Panc1 (cell line): ENCODE measurements around the gene RNF144A. TPM values are rescaled to one million over a fixed set of nuclear protein-coding genes. Genes with fewer than 3 reads are reported as not detected.

Experiments
- ATAC-seq: fragments of 200-7000 bp; cut with Tn5 transposase; 2 replicates; pipeline ENCODE4 v1.9.1; 2020; ENCODE audit warnings: mild to moderate bottlenecking, moderate library complexity
- BruUV-seq: library from RNA; stranded (reverse); fragments of 400-500 nt; replicated peaks from 2 replicates; lab custom pipeline; 2021; lab: Mats Ljungman, UMichigan
- CTCF ChIA-PET: fragments of 300-600 bp; sonication (Branson Sonifier 250); formaldehyde crosslinking; loops from one replicate; lab custom pipeline; 2022; ENCODE audit warnings: antibody characterized with exemption; lab: Charles Lee
- POLR2A ChIA-PET: fragments of 300-600 bp; sonication (Branson Sonifier 250); formaldehyde crosslinking; loops from one replicate; lab custom pipeline; 2022; ENCODE audit warnings: antibody characterized with exemption; lab: Charles Lee
- DNase-seq: peaks from one replicate; pipeline ENCODE4 v3.0.0-alpha.2; 2010; ENCODE audit warnings: low read depth, low spot score
- H3K27ac ChIP-seq: 2 replicates; pipeline ENCODE4 v1.5.1; 2011; ENCODE audit warnings: mild to moderate bottlenecking, low read length, inconsistent platforms
- H3K27me3 ChIP-seq: fragments of 200-500 bp; sonication (Bioruptor generic); 2 replicates; pipeline ENCODE4 v1.6.0; 2014; ENCODE audit warnings: low read length, inconsistent platforms; ENCODE audit not compliant: control insufficient read depth, insufficient read depth
- H3K36me3 ChIP-seq: fragments of 200-500 bp; sonication (Bioruptor generic); 2 replicates; pipeline ENCODE4 v1.5.1; 2014; ENCODE audit warnings: inconsistent platforms, mild to moderate bottlenecking, low read length, moderate library complexity; ENCODE audit not compliant: control insufficient read depth, insufficient read depth
- H3K4me1 ChIP-seq: 2 replicates; pipeline ENCODE4 v1.5.1; 2011; ENCODE audit warnings: inconsistent platforms, mild to moderate bottlenecking, low read length, moderate library complexity; ENCODE audit not compliant: control insufficient read depth, insufficient read depth
- H3K4me3 ChIP-seq, 2 experiments: 2 replicates each; pipeline ENCODE4 v1.5.1; 2011 to 2012; ENCODE audit warnings: low read depth in 2 of 2, low read length in 2 of 2, mild to moderate bottlenecking in 2 of 2, inconsistent platforms in 1 of 2, moderate library complexity in 1 of 2
- H3K9me3 ChIP-seq: fragments of 200-500 bp; sonication (Bioruptor generic); 2 replicates; pipeline ENCODE4 v1.5.1; 2014; ENCODE audit warnings: low read depth, mild to moderate bottlenecking, inconsistent platforms, low read length, moderate library complexity; ENCODE audit not compliant: control insufficient read depth, insufficient read depth
- POLR2AphosphoS5 ChIP-seq: IDR thresholded peaks from 2 replicates; pipeline ENCODE4 v1.6.1; 2012; ENCODE audit warnings: mild to moderate bottlenecking, low read depth, low read length, moderate library complexity
- SIN3A ChIP-seq: IDR thresholded peaks from 2 replicates; pipeline ENCODE4 v1.6.1; 2012; ENCODE audit warnings: low read depth, mild to moderate bottlenecking, low read length, moderate library complexity, borderline replicate concordance; ENCODE audit not compliant: insufficient read depth
- TCF7L2 ChIP-seq: IDR thresholded peaks from 2 replicates; pipeline ENCODE4 v1.6.1; 2011; ENCODE audit warnings: mild to moderate bottlenecking, low read depth, low read length, inconsistent platforms
- in situ Hi-C: cut with HindIII; loops from 2 replicates; pipeline ENCODE4 v1.10.0; 2016; ENCODE audit warnings: low sequenced_read_pairs, low pct_unique_long_range_greater_than_20kb
- intact Hi-C: fragments of 100-400 bp; cut with micrococcal nuclease; formaldehyde crosslinking; loops from one replicate; pipeline ENCODE4 v1.10.0; 2022; ENCODE audit not compliant: unreplicated experiment
- total RNA-seq: library from RNA; stranded (reverse); gene quantifications from one replicate; pipeline ENCODE4 v1.2.1, GENCODE V29; 2021; ENCODE audit not compliant: unreplicated experiment
- TF ChIP-seq, protein P1 (sequence below): fragments of 450-650 bp; IDR thresholded peaks from 2 replicates; pipeline ENCODE4 v1.5.1; 2017; ENCODE audit warnings: mild to moderate bottlenecking
- TF ChIP-seq, protein P2 (sequence below), 2 experiments: IDR thresholded peaks; 2 replicates each; pipeline ENCODE4 v1.6.1; 2011 to 2012; ENCODE audit warnings: low read depth in 2 of 2, control low read depth in 1 of 2, low read length in 1 of 2, mild to moderate bottlenecking in 1 of 2, moderate library complexity in 1 of 2; ENCODE audit not compliant: insufficient read depth in 1 of 2

Gene RNF144A
- total RNA-seq, 1 experiment from 2014 or later: 5.4 TPM

DNA sequence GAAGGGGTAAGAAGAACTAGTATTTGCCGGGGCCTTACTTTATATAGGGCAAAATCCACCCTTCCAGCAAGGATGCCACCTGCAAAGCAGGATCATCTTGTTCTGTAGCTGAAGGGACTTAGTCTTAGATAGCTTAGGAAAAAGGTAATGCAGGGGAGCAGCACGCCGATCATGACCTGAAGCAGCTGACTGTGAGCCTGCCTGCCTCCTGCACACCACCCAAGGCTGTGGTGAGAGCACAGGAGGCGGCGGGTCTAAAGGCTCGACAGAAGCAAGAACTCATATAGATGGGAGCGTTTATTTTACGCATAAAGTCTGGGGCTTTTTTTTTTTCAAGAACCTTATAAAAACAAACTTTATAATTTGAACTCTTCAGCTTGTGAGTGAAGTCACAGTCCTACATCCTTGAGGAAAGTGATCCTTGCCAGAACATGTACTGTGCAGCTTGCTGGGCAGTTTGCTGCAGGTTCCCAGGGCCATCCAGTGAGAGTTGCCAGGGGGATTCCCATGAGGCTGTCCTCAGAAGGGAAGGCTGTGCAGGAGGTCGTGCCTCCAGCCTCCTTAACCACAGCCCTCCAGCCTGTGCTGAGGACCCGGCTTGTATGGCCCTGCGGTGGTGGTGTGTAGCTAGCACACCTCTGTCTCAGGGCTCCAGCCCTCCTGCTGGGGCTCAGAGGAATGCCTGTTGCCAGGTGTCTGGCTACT, 92.1 kb downstream of the RNF144A start:
- DNase-seq (no peak), ATAC-seq (no peak)
- POLR2A ChIA-PET: no interaction called here
- Histone ChIP-seq H3K9me3 (no peaks in the 10 kb centered on the region), H3K36me3 (no peaks in the 10 kb centered on the region), H3K27me3 (no peaks in the 10 kb centered on the region), H3K27ac (no peak overlapping the region), H3K4me1 (no peaks in the 10 kb centered on the region), H3K4me3 (no peak overlapping the region)
- no TSS peak for BruUV-seq
- in situ Hi-C loops (no loop called here), intact Hi-C loops (no loop called here)
- no peak for TF ChIP-seq TCF7L2
- no peak for TF ChIP-seq POLR2AphosphoS5
- TF ChIP-seq, protein P1, sequence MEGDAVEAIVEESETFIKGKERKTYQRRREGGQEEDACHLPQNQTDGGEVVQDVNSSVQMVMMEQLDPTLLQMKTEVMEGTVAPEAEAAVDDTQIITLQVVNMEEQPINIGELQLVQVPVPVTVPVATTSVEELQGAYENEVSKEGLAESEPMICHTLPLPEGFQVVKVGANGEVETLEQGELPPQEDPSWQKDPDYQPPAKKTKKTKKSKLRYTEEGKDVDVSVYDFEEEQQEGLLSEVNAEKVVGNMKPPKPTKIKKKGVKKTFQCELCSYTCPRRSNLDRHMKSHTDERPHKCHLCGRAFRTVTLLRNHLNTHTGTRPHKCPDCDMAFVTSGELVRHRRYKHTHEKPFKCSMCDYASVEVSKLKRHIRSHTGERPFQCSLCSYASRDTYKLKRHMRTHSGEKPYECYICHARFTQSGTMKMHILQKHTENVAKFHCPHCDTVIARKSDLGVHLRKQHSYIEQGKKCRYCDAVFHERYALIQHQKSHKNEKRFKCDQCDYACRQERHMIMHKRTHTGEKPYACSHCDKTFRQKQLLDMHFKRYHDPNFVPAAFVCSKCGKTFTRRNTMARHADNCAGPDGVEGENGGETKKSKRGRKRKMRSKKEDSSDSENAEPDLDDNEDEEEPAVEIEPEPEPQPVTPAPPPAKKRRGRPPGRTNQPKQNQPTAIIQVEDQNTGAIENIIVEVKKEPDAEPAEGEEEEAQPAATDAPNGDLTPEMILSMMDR: no peak
- TF ChIP-seq, protein P2, sequence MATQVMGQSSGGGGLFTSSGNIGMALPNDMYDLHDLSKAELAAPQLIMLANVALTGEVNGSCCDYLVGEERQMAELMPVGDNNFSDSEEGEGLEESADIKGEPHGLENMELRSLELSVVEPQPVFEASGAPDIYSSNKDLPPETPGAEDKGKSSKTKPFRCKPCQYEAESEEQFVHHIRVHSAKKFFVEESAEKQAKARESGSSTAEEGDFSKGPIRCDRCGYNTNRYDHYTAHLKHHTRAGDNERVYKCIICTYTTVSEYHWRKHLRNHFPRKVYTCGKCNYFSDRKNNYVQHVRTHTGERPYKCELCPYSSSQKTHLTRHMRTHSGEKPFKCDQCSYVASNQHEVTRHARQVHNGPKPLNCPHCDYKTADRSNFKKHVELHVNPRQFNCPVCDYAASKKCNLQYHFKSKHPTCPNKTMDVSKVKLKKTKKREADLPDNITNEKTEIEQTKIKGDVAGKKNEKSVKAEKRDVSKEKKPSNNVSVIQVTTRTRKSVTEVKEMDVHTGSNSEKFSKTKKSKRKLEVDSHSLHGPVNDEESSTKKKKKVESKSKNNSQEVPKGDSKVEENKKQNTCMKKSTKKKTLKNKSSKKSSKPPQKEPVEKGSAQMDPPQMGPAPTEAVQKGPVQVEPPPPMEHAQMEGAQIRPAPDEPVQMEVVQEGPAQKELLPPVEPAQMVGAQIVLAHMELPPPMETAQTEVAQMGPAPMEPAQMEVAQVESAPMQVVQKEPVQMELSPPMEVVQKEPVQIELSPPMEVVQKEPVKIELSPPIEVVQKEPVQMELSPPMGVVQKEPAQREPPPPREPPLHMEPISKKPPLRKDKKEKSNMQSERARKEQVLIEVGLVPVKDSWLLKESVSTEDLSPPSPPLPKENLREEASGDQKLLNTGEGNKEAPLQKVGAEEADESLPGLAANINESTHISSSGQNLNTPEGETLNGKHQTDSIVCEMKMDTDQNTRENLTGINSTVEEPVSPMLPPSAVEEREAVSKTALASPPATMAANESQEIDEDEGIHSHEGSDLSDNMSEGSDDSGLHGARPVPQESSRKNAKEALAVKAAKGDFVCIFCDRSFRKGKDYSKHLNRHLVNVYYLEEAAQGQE (IDR thresholded peaks at IDR 0.05; ENCODE audit: insufficient read depth in 1 of 2, low read depth in 2 of 2, low read length in 1 of 2): no peak
- CTCF ChIA-PET: interaction anchor here (0.6 kb wide), 1 partner anchor 247 kb away, joined by 3 read pairs; no protein-coding TSS in a partner anchor

DNA sequence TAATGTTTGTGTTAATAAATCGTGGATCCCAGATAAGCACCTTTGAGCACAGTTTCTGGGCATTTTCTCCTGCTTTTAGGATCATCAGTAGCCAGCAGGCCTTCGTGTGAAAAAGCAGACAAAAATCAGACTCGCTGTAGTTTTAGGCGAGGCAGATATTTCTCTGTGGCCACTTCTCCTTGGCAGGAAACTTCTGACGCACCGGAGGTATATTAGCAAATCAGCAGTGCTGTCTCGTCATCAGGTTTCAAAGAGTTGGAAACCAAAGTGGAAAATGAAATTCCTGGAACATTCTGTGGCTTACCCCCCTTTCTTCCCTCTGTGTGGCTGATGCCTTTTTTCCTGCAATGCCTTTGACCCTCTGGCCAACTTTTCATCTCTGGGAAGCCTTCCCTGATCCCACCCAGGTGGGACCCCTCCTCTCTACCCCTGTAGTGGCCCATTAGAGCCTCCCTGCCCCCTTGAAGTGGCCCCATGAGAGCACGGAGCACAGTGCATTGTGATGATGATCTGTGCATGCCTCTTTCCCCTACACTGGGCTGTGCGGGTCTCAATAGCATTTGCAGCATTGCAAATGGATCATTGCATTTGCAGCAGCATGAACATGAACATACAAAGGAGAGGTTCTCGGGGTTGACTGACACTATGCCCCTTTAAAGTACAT, 93.3 kb downstream of the RNF144A start:
- ATAC-seq: no peak
- no TSS peak for BruUV-seq
- Histone ChIP-seq H3K27me3 (no peaks in the 10 kb centered on the region), H3K36me3 (no peaks in the 10 kb centered on the region), H3K27ac (no peak overlapping the region), H3K9me3 (no peaks in the 10 kb centered on the region), H3K4me3 (no peak overlapping the region), H3K4me1 (no peaks in the 10 kb centered on the region)
- intact Hi-C loops: no loop called here
- POLR2A ChIA-PET: no interaction called here
- TF ChIP-seq, protein P2 (IDR thresholded peaks at IDR 0.05; ENCODE audit: insufficient read depth in 1 of 2, low read depth in 2 of 2, low read length in 1 of 2): no peak
- TF ChIP-seq SIN3A: no peak
- no peak for TF ChIP-seq TCF7L2
- TF ChIP-seq, protein P1: no peak
- no peak for TF ChIP-seq POLR2AphosphoS5
- CTCF ChIA-PET: interaction anchor here (0.6 kb wide), 1 partner anchor 246 kb away, joined by 3 read pairs; no protein-coding TSS in a partner anchor
- in situ Hi-C loops: no loop called here
- DNase-seq: no peak
